ENCODE data around the gene ABCC6.
"Not testable (repeated sequence)": the region's sequence is repeated elsewhere in the genome, so short reads cannot be mapped to it uniquely, and the experiment has no call there.

DNA sequence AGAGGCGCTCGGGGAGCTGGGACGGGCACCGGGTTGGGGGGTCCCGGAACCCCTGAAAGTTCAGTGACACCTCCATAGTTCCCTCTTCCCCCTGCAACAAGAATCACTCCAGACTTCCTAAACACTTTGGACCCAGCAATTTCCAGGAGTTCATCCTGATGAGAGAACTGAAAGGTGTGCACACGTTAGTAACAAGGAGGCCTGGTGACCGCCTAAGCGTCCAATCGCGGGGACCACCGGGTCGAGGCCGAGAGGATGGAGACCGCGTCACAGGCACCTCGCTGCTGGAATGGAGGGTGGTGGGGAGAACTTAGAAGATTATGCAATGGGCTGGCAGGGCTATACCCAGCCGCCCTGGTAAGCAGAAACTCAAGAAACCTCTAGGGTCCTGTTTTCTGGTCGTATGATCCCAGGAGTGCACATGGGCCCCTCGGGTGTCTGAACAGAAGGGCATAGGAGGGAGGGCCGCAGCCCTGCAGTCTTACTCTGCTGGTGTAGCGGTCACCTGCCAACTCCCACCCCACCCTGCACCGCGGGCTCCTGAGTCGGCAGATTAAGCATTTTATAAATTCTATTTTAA lies 458 bp upstream of the ABCC6 start:
- not testable (repeated sequence) for TF ChIP-seq SMC3 (IDR thresholded peaks at IDR 0.05; ENCODE audit: low read depth, low read length); MXI1 (IDR thresholded peaks at IDR 0.05; ENCODE audit: borderline replicate concordance, low read depth, low read length); POLR2A (IDR thresholded peaks at IDR 0.05; ENCODE audit: low read depth, low read length)
- TF ChIP-seq, protein P1, sequence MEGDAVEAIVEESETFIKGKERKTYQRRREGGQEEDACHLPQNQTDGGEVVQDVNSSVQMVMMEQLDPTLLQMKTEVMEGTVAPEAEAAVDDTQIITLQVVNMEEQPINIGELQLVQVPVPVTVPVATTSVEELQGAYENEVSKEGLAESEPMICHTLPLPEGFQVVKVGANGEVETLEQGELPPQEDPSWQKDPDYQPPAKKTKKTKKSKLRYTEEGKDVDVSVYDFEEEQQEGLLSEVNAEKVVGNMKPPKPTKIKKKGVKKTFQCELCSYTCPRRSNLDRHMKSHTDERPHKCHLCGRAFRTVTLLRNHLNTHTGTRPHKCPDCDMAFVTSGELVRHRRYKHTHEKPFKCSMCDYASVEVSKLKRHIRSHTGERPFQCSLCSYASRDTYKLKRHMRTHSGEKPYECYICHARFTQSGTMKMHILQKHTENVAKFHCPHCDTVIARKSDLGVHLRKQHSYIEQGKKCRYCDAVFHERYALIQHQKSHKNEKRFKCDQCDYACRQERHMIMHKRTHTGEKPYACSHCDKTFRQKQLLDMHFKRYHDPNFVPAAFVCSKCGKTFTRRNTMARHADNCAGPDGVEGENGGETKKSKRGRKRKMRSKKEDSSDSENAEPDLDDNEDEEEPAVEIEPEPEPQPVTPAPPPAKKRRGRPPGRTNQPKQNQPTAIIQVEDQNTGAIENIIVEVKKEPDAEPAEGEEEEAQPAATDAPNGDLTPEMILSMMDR (conservative IDR thresholded peaks at IDR 0.05; ENCODE audit: low read depth, low read length), result not testable (repeated sequence)

All from IMR-90 (cell line).